OCI-LY1 (cell line): ENCODE measurements around the gene HMX1.

Experiments
- CTCF ChIP-seq: fragments of 200-600 bp; sonication (generic), shearing (Covaris generic); IDR thresholded peaks from 2 replicates; pipeline ENCODE4 v1.5.1; 2017; ENCODE audit warnings: mild to moderate bottlenecking, antibody characterized with exemption, low read length, moderate library complexity, mixed read lengths
- EZH2 ChIP-seq: fragments of 200-600 bp; sonication (generic), shearing (Covaris generic); IDR thresholded peaks from 2 replicates; pipeline ENCODE4 v1.8.0; 2017; ENCODE audit warnings: borderline replicate concordance, mixed run types, mild to moderate bottlenecking, antibody characterized with exemption, low read length, moderate library complexity, mixed read lengths

- no peak for TF ChIP-seq CTCF
- no peak for TF ChIP-seq EZH2
Measured at GRCh38 chr4:8872402-8873291, 1.0 kb upstream of the HMX1 start.
